ENCODE measurements around the gene SIX1.

Gene SIX1

GRCh38 chr14:60648934-60649874 is at the start of gene SIX1:
Gene SIX1 (minus strand): TSS chr14:60649477. CDS start chr14:60649189, 288 bp downstream.
- no peak for ATAC-seq

- no peak for ATAC-seq
Measured at GRCh38 chr14:60695327-60695726, 46.0 kb upstream of the SIX1 start.

- ATAC-seq = no peak
Measured at GRCh38 chr14:60691383-60692113, 42.3 kb upstream of the SIX1 start.

GRCh38 chr14:60686865-60687264 is 37.6 kb upstream of the SIX1 start:
- no peak for ATAC-seq

GRCh38 chr14:60684203-60684602 is 34.9 kb upstream of the SIX1 start:
- no peak for ATAC-seq

- ATAC-seq = no peak
Measured at GRCh38 chr14:60681271-60681670, 32.0 kb upstream of the SIX1 start.

GRCh38 chr14:60680511-60680910 is 31.2 kb upstream of the SIX1 start:
- ATAC-seq = no peak

- ATAC-seq = no peak
Measured at GRCh38 chr14:60679566-60680258, 30.4 kb upstream of the SIX1 start.

GRCh38 chr14:60677701-60678100 is 28.4 kb upstream of the SIX1 start:
- ATAC-seq = no peak

GRCh38 chr14:60670989-60671388 is 21.7 kb upstream of the SIX1 start:
- ATAC-seq = no peak

- ATAC-seq = no peak
Measured at GRCh38 chr14:60668431-60669112, 19.3 kb upstream of the SIX1 start.

- no peak for ATAC-seq
Measured at GRCh38 chr14:60665177-60665550, 15.9 kb upstream of the SIX1 start.

- no peak for ATAC-seq
Measured at GRCh38 chr14:60662982-60663381, 13.7 kb upstream of the SIX1 start.

GRCh38 chr14:60661721-60662120 is 12.4 kb upstream of the SIX1 start:
- ATAC-seq = no peak

- ATAC-seq = no peak
Measured at GRCh38 chr14:60658909-60659585, 9.8 kb upstream of the SIX1 start.

- no peak for ATAC-seq
Measured at GRCh38 chr14:60658211-60658690, 9.0 kb upstream of the SIX1 start.

GRCh38 chr14:60657456-60658210 is 8.4 kb upstream of the SIX1 start:
- ATAC-seq = no peak

- peak; percentile 38 to 49 for ATAC-seq
Measured at GRCh38 chr14:60656686-60657455, 7.6 kb upstream of the SIX1 start.

- no peak for ATAC-seq
Measured at GRCh38 chr14:60655898-60656685, 6.8 kb upstream of the SIX1 start.
